ENCODE data around the gene TMPRSS9. TPM values are rescaled to one million over a fixed set of nuclear protein-coding genes. Genes with fewer than 3 reads are reported as not detected.

The TMPRSS9 gene
- polyA plus RNA-seq, 3 donors, result 0.12 to 0.30 TPM; not detected in 1

DNA sequence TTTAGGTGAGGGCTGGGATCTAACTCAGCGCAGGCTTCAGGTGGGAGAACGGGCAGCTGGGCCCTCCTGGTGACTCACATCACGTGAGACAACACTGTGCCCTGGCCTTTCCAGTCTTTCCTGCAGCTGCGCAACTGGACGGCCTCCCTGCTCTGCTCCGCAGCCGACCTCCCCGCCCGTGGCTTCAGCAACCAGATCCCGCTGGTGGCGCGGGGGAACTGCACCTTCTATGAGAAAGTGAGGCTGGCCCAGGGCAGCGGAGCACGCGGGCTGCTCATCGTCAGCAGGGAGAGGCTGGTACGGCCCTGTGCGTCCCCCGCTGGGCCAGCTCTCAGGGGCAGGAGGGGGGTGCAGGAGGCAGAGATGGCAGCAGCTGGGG lies 22.7 kb upstream of the TMPRSS9 start:
- Histone ChIP-seq H3K79me2 (ENCODE audit: insufficient read depth, low read length) (peaks cover 25% of the 10 kb centered on the region), H3K9ac (ENCODE audit: insufficient read depth, low read length, poor library complexity, severe bottlenecking) (no peak overlapping the region), H3K27me3 (ENCODE audit: control insufficient read depth in 2 of 2, insufficient read depth in 2 of 2, low read length in 2 of 2) (no peaks in the 10 kb centered on the region), H4K20me1 (ENCODE audit: insufficient read depth, low read length) (peaks cover 38% of the 10 kb centered on the region), H3K9me3 (replicated peaks in 1 of 2; ENCODE audit: control insufficient read depth in 1 of 2, insufficient read depth in 1 of 2, low read length in 2 of 2) (peaks cover 0 to 7% of the 10 kb centered on the region in 2 donors), H3K4me2 (replicated peaks; ENCODE audit: extremely low read depth, low read length, poor library complexity, severe bottlenecking) (no peak overlapping the region), H3K4me1 (ENCODE audit: control insufficient read depth in 1 of 2, insufficient read depth in 2 of 2, low read length in 2 of 2) (peaks cover 9 to 17% of the 10 kb centered on the region in 2 donors), H3K4me3 (replicated peaks in 1 of 3; ENCODE audit: low read depth in 2 of 3, low read length in 3 of 3) (no peak overlapping the region), H3K36me3 (replicated peaks in 1 of 2; ENCODE audit: control insufficient read depth in 1 of 2, insufficient read depth in 2 of 2, low read length in 2 of 2) (peaks cover 10 to 14% of the 10 kb centered on the region in 2 donors), H3K27ac (ENCODE audit: low read depth in 1 of 2, low read length in 2 of 2) (no peak overlapping the region), H2AFZ (ENCODE audit: insufficient read depth, low read depth, low read length, poor library complexity, severe bottlenecking) (no peak overlapping the region)
- TF ChIP-seq, protein P1, sequence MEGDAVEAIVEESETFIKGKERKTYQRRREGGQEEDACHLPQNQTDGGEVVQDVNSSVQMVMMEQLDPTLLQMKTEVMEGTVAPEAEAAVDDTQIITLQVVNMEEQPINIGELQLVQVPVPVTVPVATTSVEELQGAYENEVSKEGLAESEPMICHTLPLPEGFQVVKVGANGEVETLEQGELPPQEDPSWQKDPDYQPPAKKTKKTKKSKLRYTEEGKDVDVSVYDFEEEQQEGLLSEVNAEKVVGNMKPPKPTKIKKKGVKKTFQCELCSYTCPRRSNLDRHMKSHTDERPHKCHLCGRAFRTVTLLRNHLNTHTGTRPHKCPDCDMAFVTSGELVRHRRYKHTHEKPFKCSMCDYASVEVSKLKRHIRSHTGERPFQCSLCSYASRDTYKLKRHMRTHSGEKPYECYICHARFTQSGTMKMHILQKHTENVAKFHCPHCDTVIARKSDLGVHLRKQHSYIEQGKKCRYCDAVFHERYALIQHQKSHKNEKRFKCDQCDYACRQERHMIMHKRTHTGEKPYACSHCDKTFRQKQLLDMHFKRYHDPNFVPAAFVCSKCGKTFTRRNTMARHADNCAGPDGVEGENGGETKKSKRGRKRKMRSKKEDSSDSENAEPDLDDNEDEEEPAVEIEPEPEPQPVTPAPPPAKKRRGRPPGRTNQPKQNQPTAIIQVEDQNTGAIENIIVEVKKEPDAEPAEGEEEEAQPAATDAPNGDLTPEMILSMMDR (IDR thresholded peaks at IDR 0.05), result no peak
- no peak overlapping the region for H3K27ac Mint-ChIP-seq
- peaks cover 13% of the 10 kb centered on the region for H3K4me1 Mint-ChIP-seq
- peaks cover 0 to 6% (median 3%) of the 10 kb centered on the region in 7 donors for H3K9me3 Mint-ChIP-seq
- peaks cover 14 to 46% of the 10 kb centered on the region in 2 donors for H3K36me3 Mint-ChIP-seq
- intact Hi-C loops (cut with micrococcal nuclease), result no loop called here
- H3K27me3 Mint-ChIP-seq (ENCODE audit: low read depth in 3 of 3), result peaks cover 0 to 3% (median 0%) of the 10 kb centered on the region in 3 donors
- no peak for DNase-seq
- H3K4me3 Mint-ChIP-seq, result no peak overlapping the region
- 85% methylated on average over 19 of the region's 19 CpGs for WGBS (ENCODE audit: insufficient coverage)

DNA sequence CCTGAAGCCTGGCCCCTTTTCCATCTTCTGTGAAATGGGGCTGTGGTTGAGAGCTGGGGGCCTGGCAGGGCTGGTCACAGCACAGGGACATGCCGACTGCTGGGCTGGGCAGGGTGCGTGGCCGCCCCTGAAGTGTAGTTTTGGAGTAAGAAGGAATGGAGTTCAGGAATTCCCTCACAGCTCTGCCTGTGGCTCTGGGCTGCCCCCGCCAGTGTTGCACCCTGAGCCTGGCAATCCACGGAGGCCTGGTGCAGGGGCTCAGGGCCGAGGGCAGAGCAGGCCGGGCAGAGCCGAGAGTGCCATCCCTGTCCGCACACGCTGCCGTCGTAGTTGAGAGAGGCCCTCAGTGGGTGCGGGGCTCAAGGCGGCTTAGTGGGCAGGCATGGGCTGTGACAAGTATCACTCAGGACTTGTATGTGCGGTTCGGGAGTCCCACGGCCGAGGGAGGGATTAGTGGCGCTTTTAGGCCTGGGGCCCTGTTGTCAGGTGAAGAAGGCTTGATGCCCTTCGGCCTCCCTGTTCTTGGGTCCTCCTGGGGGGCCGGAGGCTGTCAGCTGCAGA lies 21.9 kb upstream of the TMPRSS9 start:
- Histone ChIP-seq H3K27me3 (ENCODE audit: control insufficient read depth in 2 of 2, insufficient read depth in 2 of 2, low read length in 2 of 2) (no peaks in the 10 kb centered on the region), H3K9me3 (replicated peaks in 1 of 2; ENCODE audit: control insufficient read depth in 1 of 2, insufficient read depth in 1 of 2, low read length in 2 of 2) (peaks cover 0 to 7% of the 10 kb centered on the region in 2 donors), H3K79me2 (ENCODE audit: insufficient read depth, low read length) (peaks cover 20% of the 10 kb centered on the region), H4K20me1 (ENCODE audit: insufficient read depth, low read length) (peaks cover 36% of the 10 kb centered on the region), H3K4me1 (ENCODE audit: control insufficient read depth in 1 of 2, insufficient read depth in 2 of 2, low read length in 2 of 2) (peaks cover 5 to 9% of the 10 kb centered on the region in 2 donors), H3K4me2 (replicated peaks; ENCODE audit: extremely low read depth, low read length, poor library complexity, severe bottlenecking) (no peak overlapping the region), H3K9ac (ENCODE audit: insufficient read depth, low read length, poor library complexity, severe bottlenecking) (no peak overlapping the region), H3K36me3 (replicated peaks in 1 of 2; ENCODE audit: control insufficient read depth in 1 of 2, insufficient read depth in 2 of 2, low read length in 2 of 2) (peaks cover 10 to 14% of the 10 kb centered on the region in 2 donors), H3K4me3 (replicated peaks in 1 of 3; ENCODE audit: low read depth in 2 of 3, low read length in 3 of 3) (no peak overlapping the region), H2AFZ (ENCODE audit: insufficient read depth, low read depth, low read length, poor library complexity, severe bottlenecking) (no peak overlapping the region), H3K27ac (ENCODE audit: low read depth in 1 of 2, low read length in 2 of 2) (no peak overlapping the region)
- no peak for DNase-seq
- H3K36me3 Mint-ChIP-seq, result peaks cover 14 to 46% of the 10 kb centered on the region in 2 donors
- peaks cover 8% of the 10 kb centered on the region for H3K4me1 Mint-ChIP-seq
- intact Hi-C loops (cut with micrococcal nuclease), result no loop called here
- H3K9me3 Mint-ChIP-seq, result peaks cover 0 to 6% (median 3%) of the 10 kb centered on the region in 7 donors
- TF ChIP-seq, protein P1 (IDR thresholded peaks at IDR 0.05), result no peak
- WGBS (ENCODE audit: insufficient coverage), result 96% methylated on average over 18 of the region's 21 CpGs
- H3K27me3 Mint-ChIP-seq (ENCODE audit: low read depth in 3 of 3), result no peaks in the 10 kb centered on the region
- no peak overlapping the region for H3K4me3 Mint-ChIP-seq
- H3K27ac Mint-ChIP-seq, result no peak overlapping the region
